ENCODE results near the gene FLVCR1. TPM values are rescaled to one million over a fixed set of nuclear protein-coding genes. Genes with fewer than 3 reads are reported as not detected.

Gene FLVCR1
- total RNA-seq, 2 experiments from 2014 or later: 12.4 to 12.6 TPM

GRCh38 chr1:212920896-212921295, 62.8 kb downstream of the FLVCR1 start:
- Mint-ChIP-seq H3K9me3 (no peaks in the 10 kb centered on the region), H3K36me3 (no peaks in the 10 kb centered on the region), H3K4me3 (no peak overlapping the region), H3K27ac (no peak overlapping the region), H3K27me3 (peaks cover 13% of the 10 kb centered on the region), H3K4me1 (ENCODE audit: low read depth) (no peaks in the 10 kb centered on the region)
- intact Hi-C loops (cut with micrococcal nuclease): no loop called here
- ChIA-PET CTCF (interaction anchor here (0.6 to 1.0 kb wide), 4 partner anchors 46 to 464 kb away, joined by 3 read pairs; no protein-coding TSS in a partner anchor), POLR2A (no interaction called here)
- DNase-seq: no peak

GRCh38 chr1:212922016-212922415, 63.9 kb downstream of the FLVCR1 start:
- Mint-ChIP-seq H3K9me3 (no peaks in the 10 kb centered on the region), H3K4me3 (no peak overlapping the region), H3K27ac (no peak overlapping the region), H3K4me1 (ENCODE audit: low read depth) (no peaks in the 10 kb centered on the region), H3K27me3 (peaks cover 6% of the 10 kb centered on the region), H3K36me3 (no peaks in the 10 kb centered on the region)
- DNase-seq: no peak
- ChIA-PET CTCF (no interaction called here), POLR2A (no interaction called here)
- intact Hi-C loops (cut with micrococcal nuclease): no loop called here

- intact Hi-C loops (cut with micrococcal nuclease): no loop called here
- Mint-ChIP-seq H3K27ac (no peak overlapping the region), H3K36me3 (no peaks in the 10 kb centered on the region), H3K27me3 (peaks cover 3% of the 10 kb centered on the region), H3K4me3 (no peak overlapping the region), H3K9me3 (no peaks in the 10 kb centered on the region), H3K4me1 (ENCODE audit: low read depth) (no peaks in the 10 kb centered on the region)
- ChIA-PET CTCF (no interaction called here), POLR2A (no interaction called here)
- DNase-seq: no peak
Observed at GRCh38 chr1:212926372-212926771, 68.3 kb downstream of the FLVCR1 start.

GRCh38 chr1:212928323-212929291, 70.5 kb downstream of the FLVCR1 start:
- no peak overlapping the region for H3K27ac Mint-ChIP-seq
- no peaks in the 10 kb centered on the region for H3K9me3 Mint-ChIP-seq
- intact Hi-C loops (cut with micrococcal nuclease): no loop called here
- H3K36me3 Mint-ChIP-seq: no peaks in the 10 kb centered on the region
- POLR2A ChIA-PET: no interaction called here
- CTCF ChIA-PET: interaction anchor here (1.3 kb wide), 1 partner anchor 10 kb away, joined by 3 read pairs; no protein-coding TSS in a partner anchor
- H3K4me1 Mint-ChIP-seq (ENCODE audit: low read depth): no peaks in the 10 kb centered on the region
- DNase-seq: no peak
- H3K4me3 Mint-ChIP-seq: no peak overlapping the region
- H3K27me3 Mint-ChIP-seq: peaks cover 5% of the 10 kb centered on the region

GRCh38 chr1:212930986-212931678, 73.1 kb downstream of the FLVCR1 start:
- POLR2A ChIA-PET: no interaction called here
- Mint-ChIP-seq H3K9me3 (no peaks in the 10 kb centered on the region), H3K27me3 (peaks cover 4% of the 10 kb centered on the region), H3K36me3 (no peaks in the 10 kb centered on the region), H3K4me1 (ENCODE audit: low read depth) (no peaks in the 10 kb centered on the region), H3K4me3 (no peak overlapping the region), H3K27ac (no peak overlapping the region)
- CTCF ChIA-PET: no interaction called here
- DNase-seq: no peak
- intact Hi-C loops (cut with micrococcal nuclease): no loop called here

GRCh38 chr1:212933815-212934471, 75.9 kb downstream of the FLVCR1 start:
- H3K9me3 Mint-ChIP-seq: no peaks in the 10 kb centered on the region
- intact Hi-C loops (cut with micrococcal nuclease): no loop called here
- POLR2A ChIA-PET: no interaction called here

GRCh38 chr1:212935387-212935981, 77.4 kb downstream of the FLVCR1 start:
- no peak overlapping the region for H3K27ac Mint-ChIP-seq
- CTCF ChIA-PET: no interaction called here
- POLR2A ChIA-PET: no interaction called here
- H3K4me1 Mint-ChIP-seq (ENCODE audit: low read depth): no peaks in the 10 kb centered on the region
- peaks cover 5% of the 10 kb centered on the region for H3K27me3 Mint-ChIP-seq
- no peaks in the 10 kb centered on the region for H3K36me3 Mint-ChIP-seq
- peaks cover 3% of the 10 kb centered on the region for H3K9me3 Mint-ChIP-seq
- no peak overlapping the region for H3K4me3 Mint-ChIP-seq
- intact Hi-C loops (cut with micrococcal nuclease): no loop called here
- DNase-seq: no peak

More at GRCh38 chr1:212933815-212934471, 75.9 kb downstream of the FLVCR1 start:
- Mint-ChIP-seq H3K36me3 (no peaks in the 10 kb centered on the region), H3K27ac (no peak overlapping the region), H3K4me3 (no peak overlapping the region), H3K4me1 (ENCODE audit: low read depth) (no peaks in the 10 kb centered on the region), H3K27me3 (peaks cover 4% of the 10 kb centered on the region)
- CTCF ChIA-PET: no interaction called here
- no peak for DNase-seq

- DNase-seq: no peak
- peaks cover 5% of the 10 kb centered on the region for H3K27me3 Mint-ChIP-seq
- no peak overlapping the region for H3K27ac Mint-ChIP-seq
- ChIA-PET CTCF (no interaction called here), POLR2A (no interaction called here)
- no peak overlapping the region for H3K4me3 Mint-ChIP-seq
- H3K4me1 Mint-ChIP-seq (ENCODE audit: low read depth): no peaks in the 10 kb centered on the region
- H3K36me3 Mint-ChIP-seq: no peaks in the 10 kb centered on the region
- peaks cover 3% of the 10 kb centered on the region for H3K9me3 Mint-ChIP-seq
- intact Hi-C loops (cut with micrococcal nuclease): no loop called here
Observed at GRCh38 chr1:212937034-212937433, 79.0 kb downstream of the FLVCR1 start.

GRCh38 chr1:212938846-212939245, 80.8 kb downstream of the FLVCR1 start:
- Mint-ChIP-seq H3K4me3 (no peak overlapping the region), H3K9me3 (peaks cover 3% of the 10 kb centered on the region), H3K4me1 (ENCODE audit: low read depth) (no peaks in the 10 kb centered on the region), H3K27me3 (peaks cover 1% of the 10 kb centered on the region), H3K36me3 (no peaks in the 10 kb centered on the region), H3K27ac (no peak overlapping the region)
- intact Hi-C loops (cut with micrococcal nuclease): no loop called here
- ChIA-PET CTCF (interaction anchor here (1.4 kb wide), 1 partner anchor 11 kb away, joined by 3 read pairs; no protein-coding TSS in a partner anchor), POLR2A (no interaction called here)
- DNase-seq: no peak

- no peaks in the 10 kb centered on the region for H3K4me1 Mint-ChIP-seq (ENCODE audit: low read depth)
- H3K4me3 Mint-ChIP-seq: no peak overlapping the region
- intact Hi-C loops (cut with micrococcal nuclease): no loop called here
- no peak for DNase-seq
- no peak overlapping the region for H3K27ac Mint-ChIP-seq
- CTCF ChIA-PET: interaction anchor here (0.7 kb wide), 1 partner anchor 148 kb away, joined by 3 read pairs; no protein-coding TSS in a partner anchor
- POLR2A ChIA-PET: no interaction called here
- H3K9me3 Mint-ChIP-seq: peaks cover 3% of the 10 kb centered on the region
- no peaks in the 10 kb centered on the region for H3K36me3 Mint-ChIP-seq
- H3K27me3 Mint-ChIP-seq: peaks cover 1% of the 10 kb centered on the region
Observed at GRCh38 chr1:212941452-212941851, 83.4 kb downstream of the FLVCR1 start.

GRCh38 chr1:212942679-212943392, 84.8 kb downstream of the FLVCR1 start:
- intact Hi-C loops (cut with micrococcal nuclease): no loop called here

More at GRCh38 chr1:212942679-212943392, 84.8 kb downstream of the FLVCR1 start:
- DNase-seq: no peak
- Mint-ChIP-seq H3K27me3 (peaks cover 1% of the 10 kb centered on the region), H3K4me1 (ENCODE audit: low read depth) (no peaks in the 10 kb centered on the region), H3K4me3 (no peak overlapping the region), H3K9me3 (peaks cover 3% of the 10 kb centered on the region), H3K36me3 (no peaks in the 10 kb centered on the region), H3K27ac (no peak overlapping the region)
- ChIA-PET POLR2A (no interaction called here), CTCF (interaction anchor here (0.6 kb wide), 1 partner anchor 275 kb away, joined by 3 read pairs; no protein-coding TSS in a partner anchor)

All from activated CD4-positive, alpha-beta memory T cell treated with anti-CD3 and anti-CD28 coated beads for 36 hours (primary cell).